Nephron progenitor cell (in vitro differentiated cells): Measurements from ENCODE around the gene CALML4.
"Not testable (repeated sequence)": the region's sequence is repeated elsewhere in the genome, so short reads cannot be mapped to it uniquely, and the experiment has no call there.

Experiments used
- DNase-seq: peaks from one replicate; pipeline ENCODE4 v3.0.0; 2021
- H3K27ac Mint-ChIP-seq: 2 replicates; pipeline ENCODE4 v1.8.0; 2021; ENCODE audit warnings: mild to moderate bottlenecking, moderate library complexity, mixed read lengths
- H3K27me3 Mint-ChIP-seq: 2 replicates; pipeline ENCODE4 v1.8.0; 2021; ENCODE audit warnings: mild to moderate bottlenecking, low read depth, mixed read lengths; ENCODE audit not compliant: poor library complexity
- H3K36me3 Mint-ChIP-seq: 2 replicates; pipeline ENCODE4 v1.8.0; 2021; ENCODE audit warnings: low read depth, mixed read lengths
- H3K4me1 Mint-ChIP-seq: 2 replicates; pipeline ENCODE4 v1.8.0; 2021; ENCODE audit warnings: mixed read lengths
- H3K4me3 Mint-ChIP-seq: 2 replicates; pipeline ENCODE4 v1.8.0; 2021; ENCODE audit warnings: mild to moderate bottlenecking, moderate library complexity, mixed read lengths
- H3K9me3 Mint-ChIP-seq: 2 replicates; pipeline ENCODE4 v1.8.0; 2021; ENCODE audit warnings: mild to moderate bottlenecking, moderate library complexity, mixed read lengths
- CTCF ChIP-seq: fragments of 200-600 bp; sonication (generic); IDR thresholded peaks from 2 replicates; pipeline ENCODE4 v1.5.0; 2021; ENCODE audit warnings: antibody characterized with exemption

The CALML4 gene

GRCh38 chr15:68239025-68239424 lies 33.9 kb upstream of the CALML4 start:
- Mint-ChIP-seq H3K9me3 (peaks cover 40% of the 10 kb centered on the region), H3K36me3 (peaks cover 20% of the 10 kb centered on the region), H3K27me3 (peaks cover 11% of the 10 kb centered on the region), H3K4me3 (no peak overlapping the region), H3K27ac (no peak overlapping the region), H3K4me1 (peaks cover 8% of the 10 kb centered on the region)
- DNase-seq: no peak
- no peak for TF ChIP-seq CTCF

DNA sequence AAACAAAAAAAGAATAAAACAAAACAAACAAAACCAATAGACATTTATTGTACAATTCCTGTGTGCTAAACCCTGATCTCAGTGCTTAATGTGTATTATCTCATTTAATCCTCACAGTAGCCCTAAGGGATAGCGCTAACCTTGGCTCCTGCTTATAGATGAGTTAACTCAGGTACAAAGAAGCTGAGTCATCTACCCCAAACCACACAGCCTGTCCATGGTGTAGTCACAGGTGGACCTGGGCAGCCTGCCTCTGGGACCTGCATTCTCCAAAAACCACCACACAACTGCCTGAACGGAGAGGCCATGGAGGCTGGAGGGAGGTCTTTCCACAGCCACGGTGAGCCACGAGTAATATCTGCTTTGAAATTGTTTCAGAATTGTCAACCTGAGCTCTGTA lies 29.9 kb upstream of the CALML4 start:
- H3K4me1 Mint-ChIP-seq: peaks cover 39% of the 10 kb centered on the region
- no peak overlapping the region for H3K4me3 Mint-ChIP-seq
- H3K27ac Mint-ChIP-seq: no peak overlapping the region
- H3K27me3 Mint-ChIP-seq: peaks cover 7% of the 10 kb centered on the region
- peaks cover 5% of the 10 kb centered on the region for H3K36me3 Mint-ChIP-seq
- no peak for DNase-seq
- peaks cover 15% of the 10 kb centered on the region for H3K9me3 Mint-ChIP-seq
- no peak for TF ChIP-seq CTCF

DNA sequence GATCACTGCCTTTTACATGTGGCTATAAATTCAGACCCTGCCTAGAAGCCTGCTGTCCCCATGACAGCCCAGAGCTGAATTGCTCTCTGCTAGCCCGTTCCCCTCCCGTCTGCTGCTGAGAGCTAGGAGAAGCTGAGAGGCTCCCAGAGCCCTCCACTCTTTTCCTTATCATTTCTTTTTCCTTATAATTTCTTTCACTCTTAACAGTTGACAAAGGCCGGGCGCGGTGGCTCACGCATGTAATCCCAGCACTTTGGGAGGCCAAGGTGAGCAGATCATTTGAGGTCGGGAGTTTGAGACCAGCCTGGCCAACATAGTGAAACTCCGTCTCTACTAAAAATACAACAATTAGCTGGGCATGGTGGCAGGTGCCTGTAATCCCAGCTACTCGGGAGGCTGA lies 29.4 kb upstream of the CALML4 start:
- not testable (repeated sequence) for H3K36me3 Mint-ChIP-seq, DNase-seq, H3K4me3 Mint-ChIP-seq, H3K27me3 Mint-ChIP-seq
- peaks cover 15% of the 10 kb centered on the region for H3K9me3 Mint-ChIP-seq
- peaks cover 43% of the 10 kb centered on the region for H3K4me1 Mint-ChIP-seq
- peak overlapping the region; percentile 80 for H3K27ac Mint-ChIP-seq

DNA sequence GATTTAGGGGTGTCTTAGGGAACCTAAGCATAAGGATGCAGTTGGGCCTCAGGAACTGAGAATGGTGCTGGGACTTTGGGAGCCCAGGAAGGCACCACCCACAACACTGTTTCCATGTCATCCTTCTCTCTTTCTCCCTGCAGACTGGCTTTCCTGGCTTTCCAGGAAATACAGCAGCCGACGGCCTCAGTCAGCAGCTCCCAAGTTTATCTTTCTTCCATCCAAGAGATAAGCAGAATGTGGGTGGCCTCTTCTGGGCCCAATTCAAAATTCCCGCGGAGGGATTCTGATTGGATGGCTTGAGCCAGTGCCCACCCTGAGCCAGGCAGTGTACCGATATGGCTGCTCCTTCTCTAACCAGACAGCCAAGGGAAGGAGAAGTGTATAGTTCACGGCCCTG lies 28.9 kb upstream of the CALML4 start:
- TF ChIP-seq CTCF: no peak
- Mint-ChIP-seq H3K27me3 (peaks cover 7% of the 10 kb centered on the region), H3K9me3 (peaks cover 12% of the 10 kb centered on the region), H3K27ac (peak overlapping the region; percentile 80), H3K4me3 (no peak overlapping the region), H3K4me1 (peaks cover 43% of the 10 kb centered on the region), H3K36me3 (peaks cover 5% of the 10 kb centered on the region)
- DNase-seq: no peak

GRCh38 chr15:68232937-68233336 lies 27.8 kb upstream of the CALML4 start:
- Mint-ChIP-seq H3K9me3 (peaks cover 6% of the 10 kb centered on the region), H3K36me3 (peaks cover 5% of the 10 kb centered on the region), H3K27ac (no peak overlapping the region), H3K4me3 (no peak overlapping the region), H3K4me1 (peaks cover 53% of the 10 kb centered on the region), H3K27me3 (peaks cover 3% of the 10 kb centered on the region)
- no peak for TF ChIP-seq CTCF
- DNase-seq: no peak

DNA sequence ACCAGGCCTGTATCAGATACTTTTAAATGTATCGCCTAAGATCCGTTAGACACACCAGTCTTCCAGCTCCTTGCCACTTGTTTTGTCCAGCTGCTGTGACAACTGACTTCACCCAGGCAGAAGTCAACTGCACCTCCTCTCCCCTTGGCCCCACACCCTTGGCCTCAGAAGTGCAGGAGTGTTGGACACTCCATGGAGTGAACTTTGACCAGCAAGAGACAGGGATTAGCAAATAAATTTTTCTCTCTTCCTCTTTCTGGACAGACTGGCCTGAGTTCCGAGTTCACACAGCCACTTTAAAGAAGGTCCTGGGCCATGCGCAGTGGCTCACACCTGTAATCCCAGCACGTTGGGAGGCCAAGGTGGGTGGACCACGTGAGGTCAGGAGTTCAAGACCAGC lies 27.3 kb upstream of the CALML4 start:
- no peak for TF ChIP-seq CTCF
- DNase-seq: no peak
- H3K9me3 Mint-ChIP-seq: peaks cover 3% of the 10 kb centered on the region
- no peak overlapping the region for H3K4me3 Mint-ChIP-seq
- peaks cover 2% of the 10 kb centered on the region for H3K36me3 Mint-ChIP-seq
- peaks cover 58% of the 10 kb centered on the region for H3K4me1 Mint-ChIP-seq
- H3K27me3 Mint-ChIP-seq: no peaks in the 10 kb centered on the region
- H3K27ac Mint-ChIP-seq: no peak overlapping the region
